Left lobe of liver (tissue), 2 donors: ENCODE results near the gene AGGF1. TPM values are rescaled to one million over a fixed set of nuclear protein-coding genes. Genes with fewer than 3 reads are reported as not detected.
"Not testable (repeated sequence)": the region's sequence is repeated elsewhere in the genome, so short reads cannot be mapped to it uniquely, and the experiment has no call there.

Experiments
- ATAC-seq: fragments of 200-7000 bp; cut with Tn5 transposase; one replicate; pipeline ENCODE4 v1.9.1; 2020; ENCODE audit warnings: mild to moderate bottlenecking, moderate library complexity
- DNase-seq: peaks from one replicate; pipeline ENCODE4 v3.0.0-alpha.2; 2020; ENCODE audit warnings: low spot score
- total RNA-seq: library from RNA; stranded (reverse); gene quantifications from one replicate; pipeline ENCODE4 v1.2.1, GENCODE V29; 2021
- donor health status: DM: no; HTN: no; CAD: no; lungs with moderate emphysema.
- donor health status: DM: no; HTN: yes; CAD: no.

AGGF1 gene
- total RNA-seq, 1 donor from 2014 or later, result 12.0 TPM

DNA sequence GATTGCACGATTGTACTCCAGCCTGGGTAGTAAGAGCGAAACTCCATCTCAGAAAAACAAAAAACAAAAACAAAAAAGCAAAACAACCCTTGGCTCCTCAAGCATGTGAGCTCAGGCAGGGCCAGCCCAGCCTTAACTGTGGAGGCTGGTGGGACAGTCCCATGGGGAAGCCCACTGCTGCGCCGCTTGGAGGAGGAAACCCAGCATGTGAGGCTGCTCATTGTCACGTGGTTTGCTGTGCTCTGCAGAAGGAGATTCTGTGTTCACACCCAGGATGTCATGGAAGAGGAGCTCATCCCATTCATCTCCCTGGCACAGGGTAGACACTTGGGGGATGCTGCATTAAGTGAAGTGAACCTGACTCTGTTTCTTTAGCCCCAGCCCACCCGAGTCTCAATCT is 52.9 kb downstream of the AGGF1 start:
- DNase-seq (no peak), ATAC-seq (no peak)

DNA sequence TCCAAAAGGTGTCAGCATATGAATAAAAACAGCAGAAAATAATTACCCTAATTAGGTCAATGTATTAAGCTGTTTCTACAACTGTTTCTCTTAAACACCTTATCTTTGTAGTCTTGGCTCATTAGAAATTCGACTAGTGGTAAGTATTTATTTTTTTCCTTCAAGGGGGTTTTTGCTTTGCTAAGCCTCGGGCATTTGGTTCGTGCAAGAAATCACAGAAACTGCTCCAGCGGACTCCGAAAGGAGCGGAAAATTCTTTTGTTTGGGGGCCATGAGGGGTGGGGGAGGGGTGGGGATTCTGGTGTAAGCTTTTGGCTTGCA is 56.1 kb downstream of the AGGF1 start:
- DNase-seq, result no peak
- no peak for ATAC-seq

DNA sequence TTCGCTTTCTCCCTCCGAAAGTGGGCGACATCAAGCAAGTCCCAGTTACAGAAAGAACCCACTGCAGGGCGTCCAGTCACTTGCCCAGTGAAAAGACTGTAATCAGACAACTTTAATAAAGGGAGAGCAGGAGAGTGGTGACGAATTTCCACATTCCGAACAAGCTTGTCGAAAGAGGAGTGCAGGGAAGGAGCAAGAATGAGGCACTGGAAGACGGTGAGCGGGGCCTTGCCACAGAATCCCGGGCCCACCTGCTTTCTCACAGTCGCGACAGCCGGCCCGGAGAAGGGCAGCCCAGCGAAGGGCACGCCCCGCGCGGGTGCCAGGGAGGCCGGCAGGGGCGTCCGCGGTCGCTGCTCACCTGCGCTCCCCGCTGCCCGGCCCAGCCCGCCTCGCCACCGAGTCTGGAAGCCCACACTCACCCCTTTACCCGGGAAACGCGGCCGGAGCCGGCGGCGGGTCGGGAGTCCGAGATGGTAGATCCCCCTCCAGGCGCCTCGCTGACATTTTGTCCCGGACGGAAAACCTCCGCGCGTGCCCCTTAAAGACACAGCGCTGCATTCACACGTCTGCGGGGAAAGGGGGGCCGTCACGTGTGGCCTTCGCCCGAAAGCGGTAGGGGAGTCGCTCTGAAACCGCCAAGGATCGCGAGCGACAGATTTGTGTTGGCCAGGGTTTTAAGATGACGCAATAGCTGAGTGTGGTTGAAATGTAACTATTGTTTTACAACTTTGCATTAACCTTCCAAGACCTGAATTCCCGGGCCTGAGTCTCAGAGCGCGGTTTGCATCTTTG is 56.7 kb downstream of the AGGF1 start, which contains the start of gene ZBED3:
Gene ZBED3, minus strand, starts transcription at position 597 of the 795 bp plus-strand sequence. CDS start 9,407 bp downstream, outside the sequence.
- ATAC-seq (peak; percentile 79), DNase-seq (peak; percentile 92)

DNA sequence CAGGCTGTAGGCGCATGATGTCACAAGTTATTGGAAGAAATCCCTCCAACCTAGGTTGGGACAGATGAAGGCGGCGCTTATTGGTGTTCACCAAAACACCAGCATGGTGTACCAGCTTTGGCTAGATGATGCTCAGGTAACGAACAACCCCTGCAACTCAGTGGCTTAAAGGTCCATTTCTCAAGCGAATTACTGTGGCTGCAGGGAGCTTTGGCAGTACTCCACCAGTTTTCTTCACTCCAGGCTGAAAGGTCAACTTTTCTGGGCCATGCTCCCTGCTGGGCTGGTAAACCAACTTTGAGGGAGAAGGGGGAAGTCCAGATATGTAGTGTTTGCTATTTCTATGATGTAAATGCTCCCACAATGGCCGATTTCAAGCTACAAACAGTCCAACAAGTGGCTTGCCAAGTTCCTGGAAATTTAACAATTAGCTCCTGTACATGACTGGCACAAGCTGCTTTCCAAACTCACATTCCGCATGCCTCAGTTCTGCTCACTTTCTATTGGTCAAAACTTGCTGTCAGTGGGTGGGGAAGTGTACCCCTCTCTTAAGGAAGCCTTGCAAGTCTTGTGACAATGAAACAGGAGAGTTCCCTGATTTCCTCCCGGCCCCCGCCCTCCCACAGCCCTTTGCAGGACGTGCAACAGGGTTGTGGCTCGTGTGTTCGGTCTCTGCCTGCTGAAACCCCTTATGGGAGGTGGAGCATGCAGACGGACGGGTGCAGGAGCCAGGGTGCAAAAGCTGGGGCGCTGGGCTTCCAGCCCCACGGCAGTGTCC is 57.5 kb downstream of the AGGF1 start:
- DNase-seq (peak; percentile 87), ATAC-seq (peak; percentile 75)

DNA sequence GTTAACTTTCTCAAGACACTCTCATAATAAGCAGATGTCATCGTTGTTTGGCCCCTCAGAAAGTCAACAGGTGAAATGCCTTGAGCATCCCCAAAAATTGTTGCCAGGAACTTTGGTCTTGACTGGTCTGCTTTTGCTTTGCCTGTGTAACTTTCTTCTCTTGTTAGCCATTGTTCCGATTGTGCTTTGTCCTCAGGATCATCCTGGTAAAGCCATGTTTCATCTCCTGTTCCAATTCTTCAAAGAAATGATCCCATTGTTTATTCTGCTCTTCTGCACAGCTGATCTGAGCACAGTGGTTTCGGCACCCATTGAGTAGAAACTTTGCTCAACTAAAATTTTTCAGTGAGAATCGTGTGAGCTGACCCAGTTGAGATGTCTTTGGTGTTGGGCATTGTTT is 65.0 kb downstream of the AGGF1 start:
- no peak for ATAC-seq
- DNase-seq, result no peak

DNA sequence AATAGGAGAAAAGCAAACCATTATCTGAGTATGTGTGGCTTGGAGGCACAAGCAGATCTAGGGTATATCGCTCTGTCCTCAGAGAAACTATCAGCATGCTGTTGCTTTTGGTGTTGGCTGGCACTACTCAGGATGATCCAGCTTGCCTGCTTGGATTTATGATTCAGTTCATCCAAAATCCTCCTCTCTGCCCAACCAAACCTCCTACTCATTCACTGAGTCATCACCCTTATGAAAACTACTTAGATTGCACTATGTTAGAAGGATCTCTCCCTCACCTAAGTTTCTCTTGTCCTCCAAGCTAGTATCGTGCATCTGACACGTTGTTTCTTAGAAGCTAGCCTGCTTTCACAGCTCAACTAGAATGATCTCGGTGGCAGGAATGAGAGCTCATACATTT is 71.1 kb downstream of the AGGF1 start:
- DNase-seq, result no peak
- ATAC-seq, result no peak

DNA sequence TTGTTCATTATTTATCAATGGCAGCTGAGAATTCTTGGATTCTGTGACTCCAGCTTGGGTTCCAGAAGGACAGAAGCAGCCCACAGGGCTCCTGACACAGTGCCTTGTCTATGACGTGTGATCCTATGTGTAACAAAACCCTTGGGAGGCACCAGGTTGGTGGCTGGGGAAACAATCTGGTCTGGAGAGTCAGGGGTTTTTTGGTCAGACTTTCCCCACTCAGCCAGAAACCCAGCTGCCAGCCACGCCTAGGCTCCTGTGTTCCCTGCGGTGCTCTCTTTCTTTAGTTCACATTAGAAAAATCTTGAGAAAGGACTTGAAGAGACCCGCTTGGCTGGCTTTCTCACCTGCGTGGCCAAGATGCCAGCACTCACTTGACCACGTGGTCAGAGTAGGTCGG is 72.3 kb downstream of the AGGF1 start:
- DNase-seq (no peak), ATAC-seq (no peak)

DNA sequence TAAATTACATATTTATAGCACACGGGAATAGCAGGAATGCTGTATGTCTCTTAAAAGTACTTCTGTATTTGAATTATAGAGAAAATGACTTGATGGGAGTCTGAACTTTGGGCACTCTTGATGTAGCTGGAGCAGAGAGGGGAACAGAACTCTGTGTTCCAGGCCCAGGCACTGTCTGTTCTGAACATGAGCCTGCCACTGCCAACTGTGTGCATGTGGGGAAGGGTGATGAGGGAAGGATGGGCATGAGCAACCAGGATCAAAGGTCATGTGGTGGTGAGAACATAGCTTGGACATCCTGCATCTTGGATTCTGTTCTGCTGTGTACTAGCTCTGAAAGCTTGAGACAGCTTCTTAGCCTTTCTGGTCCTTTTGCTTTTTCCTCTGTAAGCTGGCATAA is 73.3 kb downstream of the AGGF1 start:
- DNase-seq (peak; percentile 57), ATAC-seq (peak; percentile 79)

DNA sequence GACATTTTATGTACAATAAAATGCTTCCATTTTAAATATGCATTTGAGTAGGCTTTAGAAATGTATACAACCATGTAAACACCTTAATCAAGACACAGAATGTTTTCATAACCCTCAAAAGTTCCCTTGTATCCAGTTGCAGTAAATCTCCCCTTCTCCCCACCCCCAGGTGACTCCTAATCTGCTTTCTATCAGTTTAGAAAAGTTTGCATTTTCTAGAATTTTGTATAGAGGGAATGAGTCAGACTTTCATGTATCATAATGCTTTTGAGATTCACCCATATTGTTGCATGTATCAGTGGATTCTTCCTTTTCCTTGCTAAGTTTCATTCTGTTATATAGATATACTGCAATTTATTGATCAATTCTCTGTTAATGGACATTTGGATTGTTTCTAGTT is 74.6 kb downstream of the AGGF1 start:
- DNase-seq, result no peak
- no peak for ATAC-seq

DNA sequence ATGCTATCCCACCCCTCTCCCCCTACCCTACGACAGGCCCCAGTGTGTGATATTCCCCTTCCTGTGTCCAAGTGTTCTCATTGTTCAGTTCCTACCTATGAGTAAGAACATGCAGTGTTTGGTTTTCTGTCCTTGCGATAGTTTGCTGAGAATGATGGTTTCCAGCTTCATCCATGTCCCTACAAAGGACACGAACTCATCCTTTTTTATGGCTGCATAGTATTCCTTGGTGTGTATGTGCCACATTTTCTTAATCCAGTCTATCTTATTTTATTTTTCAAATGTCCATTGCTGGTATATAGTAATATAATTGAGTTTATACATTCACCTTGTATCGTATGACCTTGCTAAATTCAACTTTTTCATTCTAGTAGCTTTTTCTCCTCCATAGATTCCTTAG is 76.8 kb downstream of the AGGF1 start:
- not testable (repeated sequence) for ATAC-seq, DNase-seq

Other genes with a start within 250 kb of the AGGF1 start
- 7.0 TPM for gene F2RL1, start 211.4 kb upstream of the AGGF1 start, total RNA-seq
- gene S100Z, start 180.4 kb upstream of the AGGF1 start, total RNA-seq, result not detected
- 26.4 TPM for gene CRHBP, start 77.4 kb upstream of the AGGF1 start, total RNA-seq
- 40.1 TPM for gene ZBED3, start 56.9 kb downstream of the AGGF1 start, total RNA-seq
- gene PDE8B, start 180.3 kb downstream of the AGGF1 start, total RNA-seq, result 5.5 TPM